Fibroblast of skin of left quadriceps (primary cell): ENCODE data around the gene FOXN1.

Experiments
- DNase-seq, 2 experiments: peaks; one replicate each; pipeline ENCODE4 v3.0.0-alpha.2; 2013; ENCODE audit warnings: low read depth in 2 of 2

FOXN1 gene

DNA sequence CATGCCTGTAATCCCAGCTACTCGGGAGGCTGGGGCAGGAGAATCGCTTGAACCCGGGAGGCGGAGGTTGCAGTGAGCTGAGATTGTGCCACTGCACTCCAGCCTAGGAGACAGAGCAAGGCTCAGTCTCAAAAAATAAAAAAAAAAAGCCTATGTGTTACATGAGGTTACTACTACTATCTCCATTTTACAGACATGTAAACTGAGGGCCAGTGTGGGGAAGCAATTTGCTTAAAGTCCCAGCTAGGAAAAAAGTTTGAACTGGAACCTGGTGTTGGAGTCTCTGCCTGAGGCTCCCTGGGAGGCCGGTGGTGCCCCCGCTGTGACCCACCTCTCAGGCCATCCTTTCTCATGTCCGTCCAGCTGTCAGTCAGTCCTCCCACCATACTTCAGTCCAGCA is 28.2 kb upstream of the FOXN1 start:
- no peak for DNase-seq

- DNase-seq: no peak
Measured at GRCh38 chr17:28478712-28479615, 27.2 kb upstream of the FOXN1 start.

- no peak for DNase-seq
Measured at GRCh38 chr17:28480278-28480677, 25.9 kb upstream of the FOXN1 start.

DNA sequence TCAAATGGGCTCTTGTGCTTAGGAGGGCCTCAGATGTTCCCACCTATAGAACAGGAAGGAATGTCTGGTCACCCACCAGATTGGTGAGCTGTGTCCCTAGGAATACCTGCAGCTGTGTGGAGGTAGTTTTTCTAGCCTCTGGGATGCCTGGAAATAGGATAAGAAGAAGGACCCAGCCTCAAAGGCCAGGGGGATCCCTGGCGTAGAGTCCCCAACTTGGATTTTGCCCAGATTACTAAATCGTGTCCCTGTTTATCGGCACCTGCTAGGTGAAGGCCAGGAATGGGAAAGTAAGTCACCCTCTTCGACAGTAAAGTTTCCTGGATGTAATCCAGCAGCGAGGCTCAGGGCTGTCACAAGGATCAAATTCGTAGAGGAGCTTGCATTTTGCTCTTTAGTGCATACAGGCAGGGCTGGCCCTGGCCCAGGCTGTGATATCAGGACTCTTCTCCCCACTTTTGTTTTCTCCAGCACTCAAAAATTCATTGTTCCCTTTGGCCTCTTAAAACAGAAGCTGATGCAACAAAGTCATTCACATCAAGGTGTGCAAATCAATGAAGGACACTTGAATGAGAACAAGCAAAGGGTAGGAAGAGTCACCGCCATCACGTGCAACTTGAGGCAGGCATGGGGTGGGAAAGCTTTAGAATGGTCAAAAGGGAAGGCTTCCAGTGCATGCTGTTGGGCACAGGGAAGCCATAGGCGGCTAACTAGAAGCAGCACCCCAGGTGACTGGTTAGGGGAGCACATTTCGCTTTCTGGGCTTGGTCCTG is 25.2 kb upstream of the FOXN1 start:
- no peak for DNase-seq

DNA sequence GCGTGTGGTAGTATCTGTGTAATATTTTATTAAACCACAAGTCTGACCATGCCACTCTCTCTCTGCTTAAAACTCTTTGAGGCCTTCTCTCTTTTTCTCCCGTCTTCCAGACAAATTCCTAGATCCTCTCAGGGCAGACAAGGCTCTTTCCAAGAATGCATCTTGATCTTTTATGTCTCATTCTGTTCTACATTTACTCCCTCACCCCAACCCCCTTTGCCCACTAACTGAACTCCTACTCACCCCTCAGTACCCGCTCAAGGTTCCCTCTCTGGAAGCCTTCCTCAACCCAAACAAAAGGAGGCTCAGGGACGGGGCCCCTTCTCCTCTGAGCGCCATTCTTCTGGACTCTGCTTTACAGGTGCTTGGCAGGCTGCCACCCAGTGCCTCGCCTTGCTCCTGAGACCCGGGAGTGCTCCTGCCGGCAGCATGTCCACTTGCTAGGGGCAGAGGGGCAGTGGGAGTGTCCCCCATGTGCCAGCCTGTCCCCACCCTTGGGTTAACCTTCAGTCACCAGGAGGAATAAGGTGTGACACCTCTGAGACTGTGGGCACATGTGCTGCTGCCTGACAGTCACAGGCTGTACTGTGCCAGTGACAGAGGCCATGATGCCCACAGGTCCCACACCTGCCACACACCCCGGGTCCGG is 23.5 kb upstream of the FOXN1 start:
- DNase-seq: no peak

- DNase-seq: no peak
Measured at GRCh38 chr17:28484296-28484695, 21.9 kb upstream of the FOXN1 start.

DNA sequence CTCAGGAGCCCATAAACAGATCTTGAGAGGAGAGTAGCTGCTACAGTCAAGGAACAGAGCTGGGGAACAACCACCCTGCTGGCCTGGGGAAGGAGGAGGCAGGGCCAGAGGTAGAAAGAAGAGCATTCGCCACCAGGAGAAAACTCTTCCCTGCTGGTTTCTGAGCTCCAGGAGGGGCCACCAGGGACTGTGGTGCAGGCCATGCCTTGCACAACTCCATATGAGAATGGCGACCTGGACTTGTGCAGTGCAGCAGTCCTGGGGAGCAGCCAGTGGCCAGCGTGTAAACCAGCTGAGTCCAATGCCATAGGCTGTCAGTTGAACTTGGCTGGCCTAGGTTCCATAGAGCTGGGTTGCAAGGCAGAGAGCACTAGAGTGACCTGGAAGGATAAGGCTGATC is 21.1 kb upstream of the FOXN1 start:
- no peak for DNase-seq

- DNase-seq: no peak
Measured at GRCh38 chr17:28487881-28488532, 18.1 kb upstream of the FOXN1 start.

GRCh38 chr17:28488533-28489276 is 17.4 kb upstream of the FOXN1 start:
- DNase-seq: no peak

GRCh38 chr17:28491286-28491685 is 14.9 kb upstream of the FOXN1 start:
- DNase-seq: no peak

GRCh38 chr17:28491860-28492259 is 14.3 kb upstream of the FOXN1 start:
- DNase-seq: no peak

DNA sequence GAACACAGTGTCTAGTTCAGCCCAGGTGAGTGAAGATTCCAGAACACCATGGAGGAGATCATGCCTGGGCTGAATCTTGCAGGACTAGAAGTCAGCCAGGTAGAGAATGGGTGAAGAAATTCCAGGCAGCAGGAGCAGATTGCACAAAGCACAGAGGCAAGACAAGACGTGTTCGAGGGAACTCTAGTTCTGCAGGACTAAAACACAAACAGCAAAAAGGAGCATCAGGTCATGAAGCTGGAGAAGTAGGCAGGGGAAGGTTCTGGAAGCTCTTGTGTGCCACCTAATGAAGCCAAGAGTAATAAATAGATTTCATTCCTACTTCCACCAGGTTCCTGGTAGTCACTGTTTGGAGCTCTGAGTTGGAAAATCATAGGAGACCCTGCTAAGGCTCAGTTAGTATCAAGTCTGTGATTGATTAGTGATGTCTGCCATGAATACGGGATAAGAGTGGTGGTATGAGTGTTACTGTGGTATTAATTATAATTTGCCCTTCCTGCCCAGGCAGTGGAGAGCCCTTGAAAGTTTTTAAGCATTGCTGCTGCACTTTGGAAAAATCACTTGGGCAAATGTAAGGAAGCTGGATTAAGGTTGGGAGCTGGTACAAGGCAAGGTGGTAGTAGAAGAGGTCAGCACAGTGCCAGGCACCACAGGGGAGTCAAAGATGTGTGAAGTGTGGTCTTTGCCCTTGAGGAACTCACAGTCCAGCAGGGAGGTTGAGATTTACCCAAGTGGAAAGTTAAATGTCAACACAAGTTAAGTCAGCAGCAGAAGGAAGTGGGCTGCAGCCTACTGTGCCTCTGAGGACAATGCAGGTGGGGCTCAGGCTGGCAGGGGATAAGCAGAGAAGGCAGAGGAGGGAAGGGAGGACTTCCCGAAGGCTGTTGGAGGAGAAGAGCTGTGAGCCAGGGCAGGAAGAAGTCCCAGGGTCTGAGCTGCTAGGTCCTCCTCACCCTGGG is 13.5 kb upstream of the FOXN1 start:
- no peak for DNase-seq

DNA sequence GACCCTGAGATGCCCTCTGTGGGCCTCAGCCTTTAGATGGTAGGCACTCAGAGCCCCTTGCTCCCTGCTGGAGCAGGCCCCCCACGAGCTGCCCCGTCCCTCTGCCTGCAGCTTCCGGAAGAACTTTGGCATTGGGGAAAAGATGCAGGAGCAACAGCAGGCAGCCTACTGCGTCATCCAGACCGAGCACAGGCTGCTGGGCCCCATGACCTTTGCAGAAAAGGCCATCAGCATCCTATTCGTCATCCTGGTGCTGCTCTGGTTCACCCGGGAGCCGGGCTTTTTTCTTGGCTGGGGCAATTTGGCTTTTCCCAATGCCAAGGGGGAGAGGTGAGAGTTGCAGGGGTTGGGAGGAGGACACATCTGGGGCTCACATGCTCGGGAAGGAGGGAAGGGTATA is 12.7 kb upstream of the FOXN1 start:
- no peak for DNase-seq

DNA sequence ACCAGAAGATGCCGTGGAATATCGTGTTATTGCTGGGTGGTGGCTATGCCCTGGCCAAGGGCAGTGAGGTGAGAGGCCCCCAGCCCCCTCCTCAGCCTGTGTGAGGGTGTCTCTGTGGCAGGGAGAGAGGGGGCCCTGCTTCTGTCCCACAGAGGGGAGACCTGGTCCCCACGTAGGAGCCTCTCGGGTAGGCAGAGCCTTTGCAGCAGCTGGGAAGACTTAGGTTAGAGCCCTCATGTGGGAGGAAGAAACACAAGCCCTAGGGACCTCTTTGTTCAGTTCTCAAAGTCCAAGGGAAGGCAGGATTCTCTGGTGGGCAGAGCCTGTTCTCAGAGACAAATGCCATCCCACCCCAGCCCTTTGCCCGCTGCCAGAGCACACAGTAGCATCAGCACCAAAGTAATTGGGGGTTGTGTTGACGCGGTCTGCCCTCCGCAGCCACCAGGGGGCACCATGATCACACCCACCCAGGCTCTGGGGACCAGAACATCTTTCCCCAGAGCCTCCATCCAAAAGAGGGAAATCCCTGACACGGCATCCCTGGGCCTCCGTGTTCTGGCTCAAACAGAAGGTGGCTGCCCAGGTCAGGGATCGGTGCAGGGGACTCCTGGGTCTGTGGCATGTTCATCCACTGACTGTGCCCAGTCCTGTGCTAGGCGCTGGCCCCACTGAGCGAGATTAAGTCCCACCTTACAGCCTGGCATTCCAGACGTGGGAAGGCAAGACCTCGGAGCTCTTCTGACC is 11.5 kb upstream of the FOXN1 start:
- DNase-seq: peak; percentile 20 to 27

DNA sequence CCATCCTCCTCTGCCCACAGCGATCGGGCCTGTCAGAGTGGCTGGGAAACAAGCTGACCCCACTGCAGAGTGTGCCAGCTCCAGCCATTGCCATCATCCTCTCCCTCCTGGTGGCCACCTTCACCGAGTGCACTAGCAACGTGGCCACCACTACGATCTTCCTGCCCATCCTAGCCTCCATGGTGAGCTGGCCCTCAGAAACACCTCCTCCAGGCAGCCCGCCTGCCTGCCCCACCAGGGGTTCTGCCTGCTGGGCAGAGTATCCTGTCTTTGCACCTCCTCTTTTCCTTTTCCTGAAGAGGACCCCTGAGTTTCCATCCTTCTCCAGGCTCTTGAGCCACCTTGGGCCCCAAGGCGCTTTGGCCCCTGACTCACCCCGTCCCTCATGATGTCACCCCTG is 10.5 kb upstream of the FOXN1 start:
- DNase-seq: no peak

- DNase-seq: no peak
Measured at GRCh38 chr17:28497931-28498330, 8.2 kb upstream of the FOXN1 start.

GRCh38 chr17:28498652-28499363 is 7.3 kb upstream of the FOXN1 start:
- DNase-seq: no peak

DNA sequence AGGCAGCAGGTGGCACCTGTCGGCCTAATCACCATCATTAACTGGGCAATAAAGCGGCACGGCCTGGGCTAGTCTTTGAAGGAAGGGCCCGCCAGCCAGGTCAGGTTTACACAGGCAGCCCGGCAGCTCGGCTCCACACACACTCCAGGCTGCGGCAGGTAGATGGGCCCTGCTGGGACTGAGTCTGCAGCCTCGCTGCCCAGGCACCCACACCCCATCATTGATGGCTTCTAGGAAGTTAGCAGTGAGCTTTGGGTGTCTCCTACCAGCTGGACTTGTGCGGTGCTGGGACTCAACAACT is 6.8 kb upstream of the FOXN1 start:
- DNase-seq: no peak
